ENCODE measurements around the gene SCN1B.
"Not testable (repeated sequence)": the region's sequence is repeated elsewhere in the genome, so short reads cannot be mapped to it uniquely, and the experiment has no call there.

SCN1B gene

GRCh38 chr19:35000338-35000646 is 30.0 kb upstream of the SCN1B start:
- no peak for FAIRE-seq
- DNase-seq (ENCODE audit: extremely low spot score, insufficient read length, low read depth) = no peak

GRCh38 chr19:35000647-35001501 is 29.4 kb upstream of the SCN1B start:
- DNase-seq (ENCODE audit: extremely low spot score, insufficient read length, low read depth) (no peak), FAIRE-seq (peak; percentile 59)

GRCh38 chr19:35002037-35002535 is 28.2 kb upstream of the SCN1B start:
- FAIRE-seq = no peak
- no peak for DNase-seq (ENCODE audit: extremely low spot score, insufficient read length, low read depth)

GRCh38 chr19:35004517-35005255 is 25.6 kb upstream of the SCN1B start:
- FAIRE-seq (no peak), DNase-seq (ENCODE audit: extremely low spot score, insufficient read length, low read depth) (no peak)

GRCh38 chr19:35005256-35005977 is 24.9 kb upstream of the SCN1B start:
- no peak for DNase-seq (ENCODE audit: extremely low spot score, insufficient read length, low read depth)
- FAIRE-seq = no peak

- FAIRE-seq = not testable (repeated sequence)
Observed at GRCh38 chr19:35006007-35006341, 24.3 kb upstream of the SCN1B start.

GRCh38 chr19:35006342-35006998 is 23.8 kb upstream of the SCN1B start:
- FAIRE-seq (no peak), DNase-seq (ENCODE audit: extremely low spot score, insufficient read length, low read depth) (no peak)

More at GRCh38 chr19:35006007-35006341, 24.3 kb upstream of the SCN1B start:
- not testable (repeated sequence) for DNase-seq (ENCODE audit: extremely low spot score, insufficient read length, low read depth)

- no peak for FAIRE-seq
- DNase-seq (ENCODE audit: extremely low spot score, insufficient read length, low read depth) = no peak
Observed at GRCh38 chr19:35006999-35007365, 23.3 kb upstream of the SCN1B start.

- FAIRE-seq = not testable (repeated sequence)
Observed at GRCh38 chr19:35007427-35007826, 22.8 kb upstream of the SCN1B start.

GRCh38 chr19:35008891-35009341 is 21.4 kb upstream of the SCN1B start:
- DNase-seq (ENCODE audit: extremely low spot score, insufficient read length, low read depth) (no peak), FAIRE-seq (no peak)

More at GRCh38 chr19:35007427-35007826, 22.8 kb upstream of the SCN1B start:
- not testable (repeated sequence) for DNase-seq (ENCODE audit: extremely low spot score, insufficient read length, low read depth)

GRCh38 chr19:35009424-35010415 is 20.6 kb upstream of the SCN1B start:
- DNase-seq (ENCODE audit: extremely low spot score, insufficient read length, low read depth) (no peak), FAIRE-seq (no peak)

GRCh38 chr19:35011091-35011689 is 19.1 kb upstream of the SCN1B start:
- FAIRE-seq (no peak), DNase-seq (ENCODE audit: extremely low spot score, insufficient read length, low read depth) (no peak)

- FAIRE-seq = no peak
Observed at GRCh38 chr19:35011737-35012682, 18.3 kb upstream of the SCN1B start.

GRCh38 chr19:35013041-35013819 is 17.0 kb upstream of the SCN1B start:
- peak; percentile 79 for DNase-seq (ENCODE audit: extremely low spot score, insufficient read length, low read depth)
- FAIRE-seq = peak; percentile 75

More at GRCh38 chr19:35011737-35012682, 18.3 kb upstream of the SCN1B start:
- DNase-seq (ENCODE audit: extremely low spot score, insufficient read length, low read depth) = no peak

- DNase-seq (ENCODE audit: extremely low spot score, insufficient read length, low read depth) = no peak
Observed at GRCh38 chr19:35013820-35014754, 16.2 kb upstream of the SCN1B start.

More at GRCh38 chr19:35013820-35014754, 16.2 kb upstream of the SCN1B start:
- FAIRE-seq = peak; percentile 35
